Colonic mucosa (tissue), 4 donors: ENCODE data around the gene TMEM171. TPM values are rescaled to one million over a fixed set of nuclear protein-coding genes. Genes with fewer than 3 reads are reported as not detected.

ENCODE experiments used
- DNase-seq: peaks from one replicate; pipeline ENCODE4 v3.0.0-alpha.2; 2020
- H3K27ac ChIP-seq: fragments of 200-600 bp; one replicate; pipeline ENCODE4 v1.8.0; 2021
- H3K27me3 ChIP-seq: fragments of 200-600 bp; one replicate; pipeline ENCODE4 v1.8.0; 2021
- H3K36me3 ChIP-seq: fragments of 200-600 bp; one replicate; pipeline ENCODE4 v1.8.0; 2021
- H3K4me1 ChIP-seq: fragments of 200-600 bp; one replicate; pipeline ENCODE4 v1.8.0; 2021; ENCODE audit warnings: mild to moderate bottlenecking
- H3K4me3 ChIP-seq: fragments of 200-600 bp; one replicate; pipeline ENCODE4 v1.8.0; 2021
- H3K9ac ChIP-seq, 2 donors: one replicate each; pipeline ENCODE4 v1.7.0; 2013; ENCODE audit warnings: control low read depth in 2 of 2, low read depth in 2 of 2, low read length in 2 of 2
- H3K9me3 ChIP-seq: fragments of 200-600 bp; one replicate; pipeline ENCODE4 v1.8.0; 2021
- CTCF ChIP-seq: fragments of 200-600 bp; IDR thresholded peaks from one replicate; pipeline ENCODE4 v1.8.0; 2022; ENCODE audit warnings: antibody characterized with exemption, mild to moderate bottlenecking
- intact Hi-C: fragments of 100-400 bp; cut with DNase I; formaldehyde crosslinking; loops from one replicate; pipeline ENCODE4 v1.14.1; 2022
- total RNA-seq, 2 donors: library from RNA; stranded (reverse); fragmentation: NEBNext Ultra II Directional in 1 of 2; extraction: Animal tissue kit (Norgen Biotek cat#: 25700) in 1 of 2; gene quantifications; one replicate each; pipeline ENCODE4 v1.2.1, GENCODE V29; 2021
- donor health status: healthy.
- donor health status: DM: no; HTN: no; CAD: no.
- donor health status: DM: no; HTN: no; CAD: no.

Gene TMEM171
- total RNA-seq, 2 donors from 2014 or later = 69.3 to 121 TPM

- DNase-seq = no peak
- Histone ChIP-seq H3K9me3 (no peaks in the 10 kb centered on the region), H3K27me3 (no peaks in the 10 kb centered on the region), H3K4me1 (no peaks in the 10 kb centered on the region), H3K9ac (no peak overlapping the region), H3K4me3 (no peak overlapping the region), H3K27ac (no peak overlapping the region), H3K36me3 (no peaks in the 10 kb centered on the region)
- intact Hi-C loops = no loop called here
- no peak for TF ChIP-seq CTCF
These were observed 20.4 kb downstream of the TMEM171 start for GRCh38 chr5:73140801-73141200.

GRCh38 chr5:73142035-73142434 is 21.7 kb downstream of the TMEM171 start:
- Histone ChIP-seq H3K36me3 (no peaks in the 10 kb centered on the region), H3K4me3 (no peak overlapping the region), H3K4me1 (no peaks in the 10 kb centered on the region), H3K27ac (no peak overlapping the region), H3K9ac (no peak overlapping the region), H3K9me3 (no peaks in the 10 kb centered on the region), H3K27me3 (no peaks in the 10 kb centered on the region)
- DNase-seq = no peak
- intact Hi-C loops = no loop called here
- no peak for TF ChIP-seq CTCF

GRCh38 chr5:73143716-73144115 is 23.3 kb downstream of the TMEM171 start:
- DNase-seq = no peak
- no peaks in the 10 kb centered on the region for H3K4me1 ChIP-seq
- no peak for TF ChIP-seq CTCF
- no peak overlapping the region for H3K9ac ChIP-seq
- H3K27ac ChIP-seq = no peak overlapping the region
- no peaks in the 10 kb centered on the region for H3K36me3 ChIP-seq
- H3K9me3 ChIP-seq = no peaks in the 10 kb centered on the region
- intact Hi-C loops = no loop called here
- no peak overlapping the region for H3K4me3 ChIP-seq
- H3K27me3 ChIP-seq = no peaks in the 10 kb centered on the region

GRCh38 chr5:73149540-73149939 is 29.2 kb downstream of the TMEM171 start:
- no peak overlapping the region for H3K27ac ChIP-seq
- TF ChIP-seq CTCF = no peak

GRCh38 chr5:73150876-73151275 is 30.5 kb downstream of the TMEM171 start:
- intact Hi-C loops = no loop called here
- no peak overlapping the region for H3K4me3 ChIP-seq
- H3K27ac ChIP-seq = no peak overlapping the region
- no peaks in the 10 kb centered on the region for H3K27me3 ChIP-seq
- no peak overlapping the region for H3K9ac ChIP-seq
- TF ChIP-seq CTCF = no peak
- no peaks in the 10 kb centered on the region for H3K9me3 ChIP-seq
- DNase-seq = peak; percentile 74
- H3K4me1 ChIP-seq = no peaks in the 10 kb centered on the region
- no peaks in the 10 kb centered on the region for H3K36me3 ChIP-seq

More at GRCh38 chr5:73149540-73149939, 29.2 kb downstream of the TMEM171 start:
- Histone ChIP-seq H3K4me3 (no peak overlapping the region), H3K36me3 (no peaks in the 10 kb centered on the region), H3K9ac (no peak overlapping the region), H3K4me1 (no peaks in the 10 kb centered on the region), H3K9me3 (no peaks in the 10 kb centered on the region), H3K27me3 (no peaks in the 10 kb centered on the region)
- intact Hi-C loops = no loop called here
- DNase-seq = no peak
